DOHH2 (cell line): ENCODE results near the gene CMSS1.

Source experiments
- CTCF ChIP-seq: fragments of 200-600 bp; sonication (generic); IDR thresholded peaks from one replicate; pipeline ENCODE4 v1.5.1; 2014; ENCODE audit warnings: antibody characterized with exemption, mild to moderate bottlenecking, low read depth, low read length; ENCODE audit not compliant: poor library complexity, severe bottlenecking
- EZH2phosphoT487 ChIP-seq: fragments of 200-600 bp; sonication (generic); IDR thresholded peaks from 2 replicates; pipeline ENCODE4 v1.6.1; 2017; ENCODE audit warnings: borderline replicate concordance, mild to moderate bottlenecking, antibody characterized with exemption, low read length, moderate library complexity, mixed read lengths

DNA sequence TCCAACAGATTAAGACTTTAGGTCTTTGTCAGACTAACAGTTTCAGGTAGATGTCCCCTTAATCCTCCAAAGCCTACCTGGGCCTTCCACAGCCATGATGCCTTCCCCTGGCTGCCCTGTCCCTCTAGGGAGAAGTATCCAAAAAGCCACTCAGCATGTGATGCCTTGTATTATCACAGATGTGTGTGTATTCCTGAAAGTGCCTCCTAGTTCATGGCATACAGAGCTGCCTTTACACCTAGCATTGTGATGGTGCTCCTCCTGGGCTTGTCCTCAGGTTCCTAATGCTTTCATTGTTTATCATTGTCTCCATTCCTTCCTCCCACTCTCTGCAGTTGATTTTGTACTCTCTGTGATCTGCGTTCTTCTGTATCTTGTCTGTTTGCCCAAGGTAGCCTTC is 43.6 kb downstream of the CMSS1 start:
- no peak for TF ChIP-seq CTCF
- no peak for TF ChIP-seq EZH2phosphoT487
